HL-60/S4 treated with phorbol 12-myristate 13-acetate at 8.2 ng/mL for 4 days and 3 days (cell line): Measurements from ENCODE around the gene TTI1.

Source experiments
- in situ Hi-C: fragments of 300-500 bp; cut with MboI; formaldehyde crosslinking; loops from 2 replicates; pipeline ENCODE4 v1.15.0; 2022; ENCODE audit warnings: low sequenced_read_pairs

Gene TTI1

GRCh38 chr20:37943501-37944455 is 89.5 kb downstream of the TTI1 start:
- in situ Hi-C loops = no loop called here

- in situ Hi-C loops = no loop called here
Measured at GRCh38 chr20:37943033-37943432, 90.2 kb downstream of the TTI1 start.

- in situ Hi-C loops = no loop called here
Measured at GRCh38 chr20:37941992-37942391, 91.3 kb downstream of the TTI1 start.

- in situ Hi-C loops = no loop called here
Measured at GRCh38 chr20:37941332-37941731, 91.9 kb downstream of the TTI1 start.

- in situ Hi-C loops = no loop called here
Measured at GRCh38 chr20:37940858-37941257, 92.4 kb downstream of the TTI1 start.

GRCh38 chr20:37939701-37940560 is 93.3 kb downstream of the TTI1 start:
- in situ Hi-C loops = no loop called here

GRCh38 chr20:37938954-37939353 is 94.3 kb downstream of the TTI1 start:
- in situ Hi-C loops = no loop called here

- in situ Hi-C loops = no loop called here
Measured at GRCh38 chr20:37938181-37938750, 95.0 kb downstream of the TTI1 start.

- in situ Hi-C loops = no loop called here
Measured at GRCh38 chr20:37937686-37938085, 95.6 kb downstream of the TTI1 start.

GRCh38 chr20:37936451-37936850 is 96.8 kb downstream of the TTI1 start:
- in situ Hi-C loops = no loop called here

GRCh38 chr20:37936041-37936440 is 97.2 kb downstream of the TTI1 start:
- in situ Hi-C loops = no loop called here

GRCh38 chr20:37935435-37935834 is 97.8 kb downstream of the TTI1 start:
- in situ Hi-C loops = no loop called here

- in situ Hi-C loops = no loop called here
Measured at GRCh38 chr20:37934634-37935375, 98.5 kb downstream of the TTI1 start.

GRCh38 chr20:37933786-37934633 is 99.2 kb downstream of the TTI1 start:
- in situ Hi-C loops = no loop called here
